ENCODE results near the gene P2RX2.

DNA sequence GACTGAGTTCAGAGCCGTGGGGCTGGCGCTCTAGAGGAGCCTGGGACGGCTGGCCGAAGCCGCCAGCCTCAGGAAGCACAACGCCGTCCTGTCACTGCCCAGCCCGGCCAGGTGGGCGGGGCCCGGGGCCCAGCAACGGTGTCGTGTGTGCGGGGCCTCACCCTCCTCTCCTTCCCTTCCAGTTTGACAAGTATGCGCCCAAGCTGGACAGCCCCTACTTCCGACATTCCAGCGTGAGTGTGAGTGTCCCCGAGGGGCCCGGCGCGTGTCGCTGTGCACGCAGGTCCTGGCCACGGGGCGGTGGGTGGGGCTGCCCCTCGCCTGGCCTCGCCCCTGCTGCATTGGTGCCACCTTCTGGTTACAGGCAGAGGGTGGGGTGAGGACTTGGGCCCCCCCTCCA is 46.5 kb upstream of the P2RX2 start:
- TF ChIP-seq POLR2AphosphoS5 (IDR thresholded peaks at IDR 0.05; ENCODE audit: borderline replicate concordance, low read depth, low read length), result no peak
- no peak for TF ChIP-seq EZH2 (IDR thresholded peaks at IDR 0.05)

Data from SK-N-MC (cell line).